SK-N-MC (cell line): ENCODE measurements around the gene BACE2.

Source experiments
- EZH2 ChIP-seq: fragments of 200-600 bp; sonication (generic); IDR thresholded peaks from one replicate; pipeline ENCODE4 v1.6.1; 2017; ENCODE audit warnings: antibody characterized with exemption
- FOXP2 ChIP-seq: optimal IDR thresholded peaks from 2 replicates; pipeline ENCODE3; 2011; ENCODE audit warnings: mild to moderate bottlenecking, moderate library complexity; ENCODE audit not compliant: insufficient read depth; ENCODE audit errors: extremely low read length, control extremely low read depth
- POLR2AphosphoS5 ChIP-seq: IDR thresholded peaks from 2 replicates; pipeline ENCODE4 v1.6.1; 2012; ENCODE audit warnings: mild to moderate bottlenecking, low read depth, low read length, borderline replicate concordance

GRCh38 chr21:41229509-41230248 lies 61.7 kb downstream of the BACE2 start:
- TF ChIP-seq POLR2AphosphoS5, result no peak
- no peak for TF ChIP-seq EZH2
- no peak for TF ChIP-seq FOXP2
